ENCODE measurements around the gene TFCP2. TPM values are rescaled to one million over a fixed set of nuclear protein-coding genes. Genes with fewer than 3 reads are reported as not detected.

The TFCP2 gene
- total and polyA plus RNA-seq, 2 of the 13 experiments (the other 11 are each of a cell fraction or from before 2014, with no cell fraction given), result 7.6 to 10.0 TPM

- TF ChIP-seq PREB (CRISPR knock-in tag; IDR thresholded peaks at IDR 0.05) (no peak), RNF2 (conservative IDR thresholded peaks at IDR 0.05; ENCODE audit: low read depth) (peak; percentile 77), LBX2 (CRISPR knock-in tag; IDR thresholded peaks at IDR 0.05; ENCODE audit: borderline replicate concordance) (0 out of 2 replicates have a peak, but pooled peaks have one; percentile 1), NFKBIZ (CRISPR knock-in tag; IDR thresholded peaks at IDR 0.05) (no peak), TRIM22 (IDR thresholded peaks at IDR 0.05) (no peak), ZNF614 (CRISPR knock-in tag; IDR thresholded peaks at IDR 0.05; ENCODE audit: borderline replicate concordance) (peak; percentile 11; the same call in 1 of the 2 replicates), ATF4 (CRISPR knock-in tag; IDR thresholded peaks at IDR 0.05) (peak in 1 of 2 experiments; percentile 59; a peak in 2 of 4 replicates), KLF16 (CRISPR knock-in tag; IDR thresholded peaks at IDR 0.05) (0 out of 4 replicates have a peak, but pooled peaks of 1 of the 2 experiments have one; percentile 20), MAF1 (CRISPR knock-in tag; IDR thresholded peaks at IDR 0.05; ENCODE audit: borderline replicate concordance) (no peak), BHLHE40 (IDR thresholded peaks at IDR 0.05; ENCODE audit: low read length) (0 out of 2 replicates have a peak, but pooled peaks have one; percentile 37), NR0B2 (CRISPR knock-in tag; IDR thresholded peaks at IDR 0.05) (peak; percentile 53), ZNF138 (CRISPR knock-in tag; IDR thresholded peaks at IDR 0.05; ENCODE audit: low read depth) (0 out of 2 replicates have a peak, but pooled peaks have one; percentile 60), TFDP2 (CRISPR knock-in tag; IDR thresholded peaks at IDR 0.05) (no peak), KAT2B (IDR thresholded peaks at IDR 0.05; ENCODE audit: borderline replicate concordance, low read depth, low read length) (no peak), ZNF414 (CRISPR knock-in tag; IDR thresholded peaks at IDR 0.05) (peak; percentile 18; the same call in 1 of the 2 replicates), MEIS1 (CRISPR knock-in tag; IDR thresholded peaks at IDR 0.05; ENCODE audit: borderline replicate concordance) (no peak; the same call in 1 of the 2 replicates), SOX6 (IDR thresholded peaks at IDR 0.05) (no peak), SOX6 (CRISPR knock-in tag; IDR thresholded peaks at IDR 0.05) (peak; percentile 45; the same call in 1 of the 2 replicates), FOXM1 (CRISPR knock-in tag; IDR thresholded peaks at IDR 0.05) (no peak), CREM (IDR thresholded peaks at IDR 0.05) (peak; percentile 96), CREM (CRISPR knock-in tag; IDR thresholded peaks at IDR 0.05) (peak; percentile 67; the same call in 1 of the 2 replicates), ZC3H4 (CRISPR knock-in tag; IDR thresholded peaks at IDR 0.05; ENCODE audit: borderline replicate concordance) (no peak), HMGA1 (CRISPR knock-in tag; conservative IDR thresholded peaks at IDR 0.05) (no peak)
Observed at GRCh38 chr12:51172515-51173431, at the start of gene TFCP2 (continued).

Measured in HepG2 (cell line).